Measurements from ENCODE around the gene PEX14. TPM values are rescaled to one million over a fixed set of nuclear protein-coding genes. Genes with fewer than 3 reads are reported as not detected.

PEX14 gene
- total and polyA plus RNA-seq, 5 donors from 2014 or later: 3.5 to 22.4 (median 4.9) TPM

DNA sequence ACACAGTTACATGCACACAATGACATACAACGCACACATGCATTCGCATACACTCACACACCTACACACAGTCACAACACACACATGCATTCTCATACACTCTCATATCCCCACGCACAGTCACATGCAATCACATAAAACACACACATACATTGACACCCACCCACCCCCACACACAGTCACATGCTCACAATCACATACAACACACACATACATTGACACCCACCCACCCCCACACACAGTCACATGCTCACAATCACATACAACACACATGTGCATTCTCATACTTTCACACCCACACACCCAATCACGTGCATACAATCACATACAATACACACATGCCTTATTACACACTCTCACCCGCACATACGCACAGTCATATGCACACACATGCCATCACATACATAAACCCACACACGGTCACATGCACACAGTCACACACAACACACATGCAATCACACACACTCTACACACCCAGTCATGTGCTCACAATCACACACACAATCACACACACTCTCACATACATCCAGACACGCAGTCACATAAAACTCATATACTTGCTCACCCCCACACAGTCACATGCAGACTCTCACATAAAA lies 187.4 kb downstream of the PEX14 start:
- H3K9me3 Mint-ChIP-seq: no peaks in the 10 kb centered on the region
- H3K27me3 ChIP-seq (ENCODE audit: control insufficient read depth, insufficient read depth, low read length): no peaks in the 10 kb centered on the region

GRCh38 chr1:10662824-10663677 lies 188.3 kb downstream of the PEX14 start:
- Histone ChIP-seq H3K27ac (ENCODE audit: insufficient read depth, low read length, poor library complexity, severe bottlenecking) (no peak overlapping the region), H3K36me3 (ENCODE audit: control insufficient read depth, insufficient read depth, low read length) (no peaks in the 10 kb centered on the region), H3K4me3 (ENCODE audit: low read depth, low read length) (no peak overlapping the region), H3K4me1 (ENCODE audit: control insufficient read depth, insufficient read depth, low read length, poor library complexity, severe bottlenecking) (no peaks in the 10 kb centered on the region), H3K27me3 (ENCODE audit: control insufficient read depth, insufficient read depth, low read length) (no peaks in the 10 kb centered on the region), H3K9me3 (ENCODE audit: control insufficient read depth in 2 of 2, low read length in 2 of 2) (no peaks in the 10 kb centered on the region)
- no peak overlapping the region for H3K4me3 Mint-ChIP-seq
- no peak overlapping the region for H3K27ac Mint-ChIP-seq
- H3K9me3 Mint-ChIP-seq: no peaks in the 10 kb centered on the region
- no peaks in the 10 kb centered on the region for H3K4me1 Mint-ChIP-seq
- DNase-seq: no peak
- H3K27me3 Mint-ChIP-seq: no peaks in the 10 kb centered on the region
- no peak for ATAC-seq (ENCODE audit: low read depth in 2 of 2)
- no peaks in the 10 kb centered on the region for H3K36me3 Mint-ChIP-seq

More for the DNA sequence above, 187.4 kb downstream of the PEX14 start:
- DNase-seq (no peak), ATAC-seq (ENCODE audit: low read depth in 2 of 2) (no peak)
- Histone ChIP-seq H3K36me3 (ENCODE audit: control insufficient read depth, insufficient read depth, low read length) (no peaks in the 10 kb centered on the region), H3K4me1 (ENCODE audit: control insufficient read depth, insufficient read depth, low read length, poor library complexity, severe bottlenecking) (no peaks in the 10 kb centered on the region), H3K4me3 (ENCODE audit: low read depth, low read length) (no peak overlapping the region), H3K27ac (ENCODE audit: insufficient read depth, low read length, poor library complexity, severe bottlenecking) (no peak overlapping the region), H3K9me3 (ENCODE audit: control insufficient read depth in 2 of 2, low read length in 2 of 2) (no peaks in the 10 kb centered on the region)
- no peaks in the 10 kb centered on the region for H3K4me1 Mint-ChIP-seq
- no peak overlapping the region for H3K4me3 Mint-ChIP-seq
- no peaks in the 10 kb centered on the region for H3K27me3 Mint-ChIP-seq
- no peaks in the 10 kb centered on the region for H3K36me3 Mint-ChIP-seq
- H3K27ac Mint-ChIP-seq: no peak overlapping the region

DNA sequence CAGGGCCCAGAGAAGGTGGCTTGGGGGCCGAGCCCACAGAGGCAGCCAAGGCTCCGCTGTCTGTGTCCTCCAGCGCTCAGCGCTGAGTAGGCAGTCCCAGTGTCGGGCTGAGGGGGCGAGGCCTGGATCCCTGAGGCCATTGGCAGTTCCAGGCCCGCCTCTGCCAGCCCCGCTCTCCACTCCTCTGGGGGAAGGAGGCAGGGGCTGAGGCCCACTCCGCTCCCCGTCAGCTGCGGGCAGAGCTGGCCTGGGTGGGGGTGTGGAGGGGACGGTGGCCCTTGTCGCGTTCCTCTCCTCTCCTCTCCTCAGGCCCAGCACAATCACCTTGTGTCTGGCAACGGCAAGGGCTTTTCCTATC lies 188.9 kb downstream of the PEX14 start:
- no peaks in the 10 kb centered on the region for H3K9me3 ChIP-seq (ENCODE audit: control insufficient read depth in 2 of 2, low read length in 2 of 2)
- no peaks in the 10 kb centered on the region for H3K36me3 Mint-ChIP-seq
- H3K27me3 ChIP-seq (ENCODE audit: control insufficient read depth, insufficient read depth, low read length): no peaks in the 10 kb centered on the region
- no peak for ATAC-seq (ENCODE audit: low read depth in 2 of 2)
- H3K27ac Mint-ChIP-seq: no peak overlapping the region
- H3K4me3 Mint-ChIP-seq: no peak overlapping the region
- no peak overlapping the region for H3K4me3 ChIP-seq (ENCODE audit: low read depth, low read length)
- DNase-seq: no peak
- H3K36me3 ChIP-seq (ENCODE audit: control insufficient read depth, insufficient read depth, low read length): no peaks in the 10 kb centered on the region
- H3K27ac ChIP-seq (ENCODE audit: insufficient read depth, low read length, poor library complexity, severe bottlenecking): no peak overlapping the region
- H3K9me3 Mint-ChIP-seq: no peaks in the 10 kb centered on the region
- H3K27me3 Mint-ChIP-seq: no peaks in the 10 kb centered on the region
- no peaks in the 10 kb centered on the region for H3K4me1 Mint-ChIP-seq
- H3K4me1 ChIP-seq (ENCODE audit: control insufficient read depth, insufficient read depth, low read length, poor library complexity, severe bottlenecking): no peaks in the 10 kb centered on the region

- Histone ChIP-seq H3K9me3 (ENCODE audit: control insufficient read depth in 2 of 2, low read length in 2 of 2) (no peaks in the 10 kb centered on the region), H3K27ac (ENCODE audit: insufficient read depth, low read length, poor library complexity, severe bottlenecking) (no peak overlapping the region), H3K4me3 (ENCODE audit: low read depth, low read length) (no peak overlapping the region), H3K27me3 (ENCODE audit: control insufficient read depth, insufficient read depth, low read length) (no peaks in the 10 kb centered on the region), H3K4me1 (ENCODE audit: control insufficient read depth, insufficient read depth, low read length, poor library complexity, severe bottlenecking) (no peaks in the 10 kb centered on the region), H3K36me3 (ENCODE audit: control insufficient read depth, insufficient read depth, low read length) (no peaks in the 10 kb centered on the region)
- H3K9me3 Mint-ChIP-seq: no peaks in the 10 kb centered on the region
- no peaks in the 10 kb centered on the region for H3K27me3 Mint-ChIP-seq
- no peaks in the 10 kb centered on the region for H3K4me1 Mint-ChIP-seq
- no peak for DNase-seq
- H3K4me3 Mint-ChIP-seq: no peak overlapping the region
- ATAC-seq (ENCODE audit: low read depth in 2 of 2): no peak
- no peak overlapping the region for H3K27ac Mint-ChIP-seq
- H3K36me3 Mint-ChIP-seq: no peaks in the 10 kb centered on the region
Measured at GRCh38 chr1:10664251-10664650, 189.5 kb downstream of the PEX14 start.

- H3K4me1 ChIP-seq (ENCODE audit: control insufficient read depth, insufficient read depth, low read length, poor library complexity, severe bottlenecking): no peaks in the 10 kb centered on the region
- DNase-seq (no peak), ATAC-seq (ENCODE audit: low read depth in 2 of 2) (no peak)
- H3K9me3 ChIP-seq (ENCODE audit: control insufficient read depth in 2 of 2, low read length in 2 of 2): no peaks in the 10 kb centered on the region
- H3K9me3 Mint-ChIP-seq: no peaks in the 10 kb centered on the region
- no peaks in the 10 kb centered on the region for H3K36me3 Mint-ChIP-seq
- H3K36me3 ChIP-seq (ENCODE audit: control insufficient read depth, insufficient read depth, low read length): no peaks in the 10 kb centered on the region
- H3K27ac ChIP-seq (ENCODE audit: insufficient read depth, low read length, poor library complexity, severe bottlenecking): no peak overlapping the region
- no peaks in the 10 kb centered on the region for H3K4me1 Mint-ChIP-seq
- H3K4me3 ChIP-seq (ENCODE audit: low read depth, low read length): no peak overlapping the region
- no peak overlapping the region for H3K4me3 Mint-ChIP-seq
- no peaks in the 10 kb centered on the region for H3K27me3 ChIP-seq (ENCODE audit: control insufficient read depth, insufficient read depth, low read length)
- H3K27ac Mint-ChIP-seq: no peak overlapping the region
- H3K27me3 Mint-ChIP-seq: no peaks in the 10 kb centered on the region
Measured at GRCh38 chr1:10665226-10665625, 190.5 kb downstream of the PEX14 start.

- Histone ChIP-seq H3K4me1 (ENCODE audit: control insufficient read depth, insufficient read depth, low read length, poor library complexity, severe bottlenecking) (no peaks in the 10 kb centered on the region), H3K27me3 (ENCODE audit: control insufficient read depth, insufficient read depth, low read length) (no peaks in the 10 kb centered on the region), H3K9me3 (ENCODE audit: control insufficient read depth in 2 of 2, low read length in 2 of 2) (no peaks in the 10 kb centered on the region), H3K36me3 (ENCODE audit: control insufficient read depth, insufficient read depth, low read length) (no peaks in the 10 kb centered on the region), H3K4me3 (ENCODE audit: low read depth, low read length) (no peak overlapping the region), H3K27ac (ENCODE audit: insufficient read depth, low read length, poor library complexity, severe bottlenecking) (no peak overlapping the region)
- Mint-ChIP-seq H3K4me1 (no peaks in the 10 kb centered on the region), H3K4me3 (no peak overlapping the region), H3K27me3 (no peaks in the 10 kb centered on the region), H3K27ac (peak overlapping the region in 1 of 3 donors; percentile 72), H3K36me3 (no peaks in the 10 kb centered on the region), H3K9me3 (no peaks in the 10 kb centered on the region)
- ATAC-seq (ENCODE audit: low read depth in 2 of 2) (no peak), DNase-seq (no peak)
Measured at GRCh38 chr1:10665930-10666850, 191.4 kb downstream of the PEX14 start.

DNA sequence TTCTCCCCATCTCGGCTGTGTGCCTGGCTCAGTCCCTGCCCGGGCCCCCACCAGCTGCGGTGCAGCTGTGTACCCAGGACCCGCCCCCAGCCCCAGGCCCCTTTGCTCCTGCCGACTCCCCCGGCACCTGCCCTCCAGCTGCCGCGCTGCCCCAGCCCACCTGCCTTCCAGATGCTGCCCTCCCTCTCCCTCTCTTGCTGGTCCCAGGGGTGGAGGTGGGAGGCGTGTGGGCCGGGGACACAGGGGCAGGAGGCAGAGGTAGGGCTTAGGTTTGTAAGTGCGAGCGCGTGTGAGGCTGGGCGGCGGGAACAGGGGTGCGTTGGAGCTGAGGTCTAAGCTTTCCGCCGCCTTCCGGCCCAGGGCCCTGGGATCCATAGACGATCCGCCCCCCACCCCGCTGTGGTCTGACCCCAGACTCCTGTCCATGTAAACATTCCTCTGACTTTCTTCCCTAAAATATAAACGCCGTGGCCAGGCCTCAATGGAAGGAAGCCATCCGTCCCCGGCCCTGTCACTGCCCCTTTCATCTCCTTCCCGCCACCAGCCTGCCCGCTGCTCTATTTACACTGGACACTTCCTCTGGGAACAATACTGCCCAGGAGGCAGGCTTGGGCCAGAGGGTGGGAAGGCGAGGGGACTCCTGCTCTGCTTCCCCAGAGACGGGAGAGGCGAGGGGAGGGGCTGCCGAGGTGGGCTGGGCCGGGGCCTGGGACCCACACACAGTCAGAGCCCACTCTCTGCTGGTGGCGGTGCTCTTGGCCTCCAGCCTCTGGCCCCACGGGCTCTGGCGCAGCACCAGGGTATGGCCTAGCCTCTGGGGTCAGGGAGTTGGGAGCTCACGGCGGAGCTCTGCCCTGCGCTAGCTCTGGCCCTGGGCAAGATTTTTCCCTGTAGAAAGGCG lies 193.4 kb downstream of the PEX14 start:
- no peaks in the 10 kb centered on the region for H3K9me3 Mint-ChIP-seq
- no peak for ATAC-seq (ENCODE audit: low read depth in 2 of 2)
- H3K27ac Mint-ChIP-seq: no peak overlapping the region
- Histone ChIP-seq H3K27me3 (ENCODE audit: control insufficient read depth, insufficient read depth, low read length) (no peaks in the 10 kb centered on the region), H3K4me3 (ENCODE audit: low read depth, low read length) (no peak overlapping the region), H3K9me3 (ENCODE audit: control insufficient read depth in 2 of 2, low read length in 2 of 2) (no peaks in the 10 kb centered on the region), H3K36me3 (ENCODE audit: control insufficient read depth, insufficient read depth, low read length) (no peaks in the 10 kb centered on the region), H3K27ac (ENCODE audit: insufficient read depth, low read length, poor library complexity, severe bottlenecking) (no peak overlapping the region), H3K4me1 (ENCODE audit: control insufficient read depth, insufficient read depth, low read length, poor library complexity, severe bottlenecking) (no peaks in the 10 kb centered on the region)
- H3K4me3 Mint-ChIP-seq: no peak overlapping the region
- H3K4me1 Mint-ChIP-seq: peaks cover 0 to 2% (median 0%) of the 10 kb centered on the region in 4 donors
- DNase-seq: no peak
- no peaks in the 10 kb centered on the region for H3K27me3 Mint-ChIP-seq
- H3K36me3 Mint-ChIP-seq: no peaks in the 10 kb centered on the region

Data from CD4-positive, CD25-positive, alpha-beta regulatory T cell (primary cell).